PC-3 (cell line): Measurements from ENCODE around the gene GRK3. TPM values are rescaled to one million over a fixed set of nuclear protein-coding genes. Genes with fewer than 3 reads are reported as not detected.

Experiments
- ATAC-seq: fragments of 200-7000 bp; cut with Tn5 transposase; 2 replicates; pipeline ENCODE4 v1.9.1; 2020; ENCODE audit warnings: mild to moderate bottlenecking, moderate library complexity
- BruUV-seq: library from RNA; stranded (reverse); fragments of 400-500 nt; replicated peaks from 2 replicates; lab custom pipeline; 2021; lab: Mats Ljungman, UMichigan
- CTCF ChIA-PET: fragments of 300-600 bp; sonication (Branson Sonifier 250); formaldehyde crosslinking; loops from one replicate; lab custom pipeline; 2022; ENCODE audit warnings: antibody characterized with exemption; lab: Charles Lee
- POLR2A ChIA-PET: fragments of 300-600 bp; sonication (Branson Sonifier 250); formaldehyde crosslinking; loops from one replicate; lab custom pipeline; 2022; ENCODE audit warnings: antibody characterized with exemption; ENCODE audit not compliant: unreplicated experiment; lab: Charles Lee
- DNase-seq: peaks from one replicate; pipeline ENCODE4 v3.0.0-alpha.2; 2015
- H2AFZ ChIP-seq: fragments of 300-600 bp; sonication (generic); 2 replicates; pipeline ENCODE4 v1.6.0; 2016; ENCODE audit warnings: antibody characterized with exemption, low read length
- H3F3A ChIP-seq: fragments of 300-600 bp; sonication (generic); one replicate; pipeline ENCODE4 v1.6.0; 2017; ENCODE audit warnings: antibody characterized with exemption, low read length, control low read depth, mild to moderate bottlenecking; ENCODE audit not compliant: unreplicated experiment
- H3K27ac ChIP-seq: fragments of 300-600 bp; sonication (generic); 2 replicates; pipeline ENCODE4 v1.5.1; 2016; ENCODE audit warnings: mild to moderate bottlenecking, low read length
- H3K27me3 ChIP-seq: fragments of 300-600 bp; sonication (generic); 2 replicates; pipeline ENCODE4 v1.6.1; 2016; ENCODE audit warnings: low read length, mixed read lengths
- H3K36me3 ChIP-seq: fragments of 300-600 bp; sonication (generic); 2 replicates; pipeline ENCODE4 v1.6.1; 2016; ENCODE audit warnings: low read depth, mixed run types, low read length, mixed read lengths
- H3K4me1 ChIP-seq: fragments of 300-600 bp; sonication (generic); 2 replicates; pipeline ENCODE4 v1.5.1; 2016; ENCODE audit warnings: low read length; ENCODE audit not compliant: insufficient read depth
- H3K4me2 ChIP-seq: fragments of 300-600 bp; sonication (generic); 2 replicates; pipeline ENCODE4 v1.6.0; 2016; ENCODE audit warnings: low read length
- H3K4me3 ChIP-seq: fragments of 300-600 bp; sonication (generic); 2 replicates; pipeline ENCODE4 v1.5.1; 2016; ENCODE audit warnings: mild to moderate bottlenecking, low read length, mixed read lengths
- H3K79me2 ChIP-seq: fragments of 300-600 bp; sonication (generic); 2 replicates; pipeline ENCODE4 v1.6.1; 2017; ENCODE audit warnings: low read length, mixed read lengths
- H3K9ac ChIP-seq: fragments of 300-600 bp; sonication (generic); 2 replicates; pipeline ENCODE4 v1.6.0; 2016; ENCODE audit warnings: mild to moderate bottlenecking, low read length
- H3K9me2 ChIP-seq: fragments of 300-600 bp; sonication (generic); replicated peaks from 2 replicates; pipeline ENCODE4 v1.6.1; 2016; ENCODE audit warnings: mixed run types, low read length, mixed read lengths
- H3K9me3 ChIP-seq: fragments of 300-600 bp; sonication (generic); 2 replicates; pipeline ENCODE4 v1.6.1; 2016; ENCODE audit warnings: low read length, mixed read lengths
- H4K20me1 ChIP-seq: fragments of 300-600 bp; sonication (generic); 2 replicates; pipeline ENCODE4 v1.6.1; 2016; ENCODE audit warnings: low read length, mixed read lengths
- CTCF ChIP-seq: fragments of 300-600 bp; sonication (generic); conservative IDR thresholded peaks from 2 replicates; pipeline ENCODE4 v1.5.1; 2017; ENCODE audit warnings: antibody characterized with exemption, low read depth, mild to moderate bottlenecking, low read length
- EZH2 ChIP-seq: fragments of 300-600 bp; sonication (generic); IDR thresholded peaks from one replicate; pipeline ENCODE4 v1.6.1; 2017; ENCODE audit warnings: antibody characterized with exemption, mild to moderate bottlenecking, low read length; ENCODE audit not compliant: unreplicated experiment
- EZH2phosphoT487 ChIP-seq: fragments of 300-600 bp; sonication (generic); IDR thresholded peaks from 2 replicates; pipeline ENCODE4 v1.6.1; 2018; ENCODE audit warnings: mild to moderate bottlenecking, antibody characterized with exemption, low read length, borderline replicate concordance
- intact Hi-C: fragments of 100-400 bp; cut with micrococcal nuclease; formaldehyde crosslinking; loops from 2 replicates; pipeline ENCODE4 v1.9.0; 2023
- total RNA-seq: library from RNA; depleted of rRNA; stranded (reverse); fragments of >200 nt; gene quantifications from 2 replicates; pipeline ENCODE4 v1.2.3, GENCODE V29; 2014

Gene GRK3
- total RNA-seq, 1 experiment from 2014 or later, result under 0.01 TPM

GRCh38 chr22:25749420-25750169 lies 185.1 kb downstream of the GRK3 start:
- H3K36me3 ChIP-seq, result no peaks in the 10 kb centered on the region
- ChIA-PET POLR2A (no interaction called here), CTCF (no interaction called here)
- intact Hi-C loops, result no loop called here
- H4K20me1 ChIP-seq, result no peaks in the 10 kb centered on the region
- no TSS peak for BruUV-seq
- no peaks in the 10 kb centered on the region for H3K4me1 ChIP-seq
- DNase-seq, result no peak
- H3K27me3 ChIP-seq, result no peaks in the 10 kb centered on the region
- H2AFZ ChIP-seq, result no peak overlapping the region
- H3K4me3 ChIP-seq, result no peak overlapping the region
- H3F3A ChIP-seq, result no peaks in the 10 kb centered on the region
- H3K9me3 ChIP-seq, result no peaks in the 10 kb centered on the region
- no peak overlapping the region for H3K4me2 ChIP-seq
- no peaks in the 10 kb centered on the region for H3K79me2 ChIP-seq
- TF ChIP-seq CTCF, result no peak
- TF ChIP-seq EZH2phosphoT487, result no peak
- no peak overlapping the region for H3K9ac ChIP-seq
- no peak overlapping the region for H3K27ac ChIP-seq
- ATAC-seq, result no peak
- no peaks in the 10 kb centered on the region for H3K9me2 ChIP-seq

GRCh38 chr22:25750569-25751173 lies 186.2 kb downstream of the GRK3 start:
- H3K4me2 ChIP-seq, result no peak overlapping the region
- POLR2A ChIA-PET, result no interaction called here
- no peak overlapping the region for H2AFZ ChIP-seq

GRCh38 chr22:25751174-25751581 lies 186.7 kb downstream of the GRK3 start:
- Histone ChIP-seq H3K36me3 (no peaks in the 10 kb centered on the region), H3K4me2 (no peak overlapping the region), H3K9me3 (no peaks in the 10 kb centered on the region), H3K4me1 (no peaks in the 10 kb centered on the region), H2AFZ (no peak overlapping the region), H3K27me3 (no peaks in the 10 kb centered on the region), H3K9me2 (no peaks in the 10 kb centered on the region), H3K79me2 (no peaks in the 10 kb centered on the region), H3K9ac (no peak overlapping the region), H3F3A (no peaks in the 10 kb centered on the region), H4K20me1 (no peaks in the 10 kb centered on the region), H3K4me3 (no peak overlapping the region), H3K27ac (no peak overlapping the region)
- TF ChIP-seq CTCF (no peak), EZH2phosphoT487 (no peak), EZH2 (no peak)
- ChIA-PET CTCF (no interaction called here), POLR2A (no interaction called here)
- DNase-seq (no peak), ATAC-seq (no peak)
- no TSS peak for BruUV-seq
- intact Hi-C loops, result no loop called here

More at GRCh38 chr22:25750569-25751173, 186.2 kb downstream of the GRK3 start:
- no peaks in the 10 kb centered on the region for H3K9me2 ChIP-seq
- no peaks in the 10 kb centered on the region for H3K27me3 ChIP-seq
- no peaks in the 10 kb centered on the region for H4K20me1 ChIP-seq
- no peaks in the 10 kb centered on the region for H3K9me3 ChIP-seq
- H3K9ac ChIP-seq, result no peak overlapping the region
- H3K36me3 ChIP-seq, result no peaks in the 10 kb centered on the region
- no peak overlapping the region for H3K4me3 ChIP-seq
- no peak for ATAC-seq
- DNase-seq, result no peak
- H3F3A ChIP-seq, result no peaks in the 10 kb centered on the region
- no TSS peak for BruUV-seq
- TF ChIP-seq EZH2, result no peak
- TF ChIP-seq EZH2phosphoT487, result no peak
- intact Hi-C loops, result no loop called here
- no peak overlapping the region for H3K27ac ChIP-seq
- H3K4me1 ChIP-seq, result no peaks in the 10 kb centered on the region
- no peaks in the 10 kb centered on the region for H3K79me2 ChIP-seq
- CTCF ChIA-PET, result no interaction called here
